Ascending aorta (tissue), 2 donors: ENCODE measurements around the gene PITHD1. TPM values are rescaled to one million over a fixed set of nuclear protein-coding genes. Genes with fewer than 3 reads are reported as not detected.

ENCODE experiments used
- DNase-seq, 2 donors: peaks; one replicate each; pipeline ENCODE4 v3.0.0-alpha.2; 2019; ENCODE audit warnings: low spot score in 2 of 2
- H3K27ac ChIP-seq, 2 donors: fragments of 200-600 bp; sonication (generic); one replicate each; pipeline ENCODE4 v1.5.1; 2016 to 2017; ENCODE audit warnings: mild to moderate bottlenecking in 1 of 2
- H3K27me3 ChIP-seq: fragments of 200-600 bp; sonication (generic); one replicate; pipeline ENCODE4 v1.5.1; 2017
- H3K36me3 ChIP-seq, 2 donors: fragments of 200-600 bp; sonication (generic); one replicate each; pipeline ENCODE4 v1.5.1; 2016
- H3K4me1 ChIP-seq, 2 donors: fragments of 200-600 bp; sonication (generic); one replicate each; pipeline ENCODE4 v1.5.1; 2016 to 2017; ENCODE audit warnings: mild to moderate bottlenecking in 1 of 2
- H3K4me3 ChIP-seq, 2 donors: fragments of 200-600 bp; sonication (generic); one replicate each; pipeline ENCODE4 v1.5.1; 2016 to 2017; ENCODE audit warnings: mild to moderate bottlenecking in 1 of 2
- H3K9me3 ChIP-seq, 2 donors: fragments of 200-600 bp; sonication (generic); one replicate each; pipeline ENCODE4 v1.5.1; 2016
- intact Hi-C: fragments of 100-400 bp; cut with DNase I; formaldehyde crosslinking; loops from one replicate; pipeline ENCODE4 v1.15.1; 2023
- total RNA-seq: library from RNA; depleted of rRNA; stranded (reverse); fragments of >200 nt; gene quantifications from one replicate; pipeline ENCODE4 v1.1.0, GENCODE V29; 2016
- TF ChIP-seq, protein P1 (sequence below), 3 experiments: fragments of 200-600 bp in 2 of 3; fragments of 450-650 bp in 1 of 3; sonication (generic) in 2 of 3; IDR thresholded peaks; one replicate each; pipeline ENCODE4 v1.5.1; 2016 to 2019; ENCODE audit warnings: antibody characterized with exemption in 3 of 3, mild to moderate bottlenecking in 1 of 3, moderate library complexity in 1 of 3

The PITHD1 gene
- total RNA-seq, 1 donor from 2014 or later, result 60.1 TPM

DNA sequence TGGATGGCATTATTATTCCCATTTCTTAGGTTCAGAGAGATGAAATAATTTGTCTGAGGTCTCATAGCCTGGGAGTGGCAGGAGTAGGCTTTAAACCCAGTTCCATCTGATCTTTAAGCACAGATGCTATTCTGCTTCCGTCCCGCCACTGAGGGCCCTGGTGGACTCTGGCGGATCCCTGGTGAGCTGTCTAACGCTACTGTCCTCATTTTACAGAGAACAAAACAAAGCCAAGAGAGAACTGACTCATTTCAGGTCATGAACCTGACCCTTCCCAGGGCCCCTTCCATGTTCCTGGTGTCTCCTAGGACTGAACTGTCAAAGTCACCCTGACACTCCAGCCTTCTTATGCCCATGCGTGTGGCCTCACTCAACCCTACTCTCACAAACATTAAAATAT, 25.5 kb downstream of the PITHD1 start:
- TF ChIP-seq, protein P1, sequence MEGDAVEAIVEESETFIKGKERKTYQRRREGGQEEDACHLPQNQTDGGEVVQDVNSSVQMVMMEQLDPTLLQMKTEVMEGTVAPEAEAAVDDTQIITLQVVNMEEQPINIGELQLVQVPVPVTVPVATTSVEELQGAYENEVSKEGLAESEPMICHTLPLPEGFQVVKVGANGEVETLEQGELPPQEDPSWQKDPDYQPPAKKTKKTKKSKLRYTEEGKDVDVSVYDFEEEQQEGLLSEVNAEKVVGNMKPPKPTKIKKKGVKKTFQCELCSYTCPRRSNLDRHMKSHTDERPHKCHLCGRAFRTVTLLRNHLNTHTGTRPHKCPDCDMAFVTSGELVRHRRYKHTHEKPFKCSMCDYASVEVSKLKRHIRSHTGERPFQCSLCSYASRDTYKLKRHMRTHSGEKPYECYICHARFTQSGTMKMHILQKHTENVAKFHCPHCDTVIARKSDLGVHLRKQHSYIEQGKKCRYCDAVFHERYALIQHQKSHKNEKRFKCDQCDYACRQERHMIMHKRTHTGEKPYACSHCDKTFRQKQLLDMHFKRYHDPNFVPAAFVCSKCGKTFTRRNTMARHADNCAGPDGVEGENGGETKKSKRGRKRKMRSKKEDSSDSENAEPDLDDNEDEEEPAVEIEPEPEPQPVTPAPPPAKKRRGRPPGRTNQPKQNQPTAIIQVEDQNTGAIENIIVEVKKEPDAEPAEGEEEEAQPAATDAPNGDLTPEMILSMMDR (IDR thresholded peaks at IDR 0.05), result no peak
- Histone ChIP-seq H3K36me3 (peaks cover 14 to 38% of the 10 kb centered on the region in 2 donors), H3K4me1 (peaks cover 9 to 14% of the 10 kb centered on the region in 2 donors), H3K4me3 (no peak overlapping the region), H3K27me3 (no peaks in the 10 kb centered on the region), H3K27ac (no peak overlapping the region), H3K9me3 (no peaks in the 10 kb centered on the region)
- DNase-seq, result no peak
- intact Hi-C loops, result loop anchor here (2.0 to 5.0 kb wide), 2 partner anchors 21 to 64 kb away; partner anchors contain the start of genes FUCA1 and HMGCL

DNA sequence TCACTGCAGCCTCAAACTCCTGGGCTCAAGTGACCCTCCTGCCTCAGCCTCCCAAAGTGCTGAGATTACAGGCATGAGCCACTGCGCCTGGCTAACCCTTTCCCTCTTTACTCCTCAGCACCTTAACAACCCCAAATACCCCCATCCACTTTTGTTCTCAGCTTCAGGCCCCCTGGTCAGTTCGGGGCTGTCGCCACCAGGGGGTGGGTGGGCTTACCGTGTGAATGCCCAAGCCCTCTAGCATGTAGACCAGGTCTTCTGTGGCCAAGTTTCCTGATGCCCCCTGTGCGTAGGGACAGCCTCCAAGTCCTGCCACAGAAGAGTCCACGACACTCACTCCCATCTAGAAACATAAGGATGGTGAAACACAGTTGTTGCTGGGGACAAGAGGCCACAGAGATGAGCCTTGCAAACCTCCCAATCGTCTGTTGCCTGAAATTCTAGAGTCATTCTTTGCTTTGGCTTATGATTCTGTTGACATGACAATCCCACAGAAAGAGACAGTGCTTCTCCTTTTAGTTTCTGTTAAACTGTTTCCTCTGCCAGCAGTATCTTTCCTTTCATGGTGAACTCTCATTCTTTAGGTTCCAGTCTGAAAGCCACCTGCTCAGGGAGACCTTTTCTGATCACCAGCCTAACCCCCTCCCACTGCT, 26.1 kb downstream of the PITHD1 start:
- Histone ChIP-seq H3K4me1 (peaks cover 9 to 12% of the 10 kb centered on the region in 2 donors), H3K36me3 (peaks cover 14 to 38% of the 10 kb centered on the region in 2 donors), H3K4me3 (no peak overlapping the region), H3K9me3 (no peaks in the 10 kb centered on the region), H3K27ac (no peak overlapping the region), H3K27me3 (no peaks in the 10 kb centered on the region)
- TF ChIP-seq, protein P1 (IDR thresholded peaks at IDR 0.05), result no peak
- no peak for DNase-seq
- intact Hi-C loops, result loop anchor here (5.0 kb wide), 1 partner anchor 63 kb away; the partner anchor contains the start of gene FUCA1

DNA sequence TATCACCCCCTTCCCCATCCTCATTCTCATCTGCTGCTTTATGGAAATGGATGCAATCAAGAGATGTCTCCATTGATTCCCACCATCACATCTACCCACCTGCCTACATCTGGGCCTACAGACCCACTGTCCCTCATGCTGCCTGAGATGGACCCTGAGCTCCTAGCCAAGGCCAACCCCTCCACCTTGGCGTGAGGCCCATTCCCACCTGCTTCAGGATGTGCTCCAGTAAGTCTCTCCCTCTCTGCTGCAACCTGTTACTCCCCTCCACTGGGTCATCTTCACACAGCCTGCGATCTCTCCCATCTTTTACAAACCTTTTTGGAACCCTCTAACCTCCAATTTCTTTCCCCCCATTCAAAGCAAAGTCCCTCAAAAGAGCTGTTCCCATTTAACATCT, 26.8 kb downstream of the PITHD1 start:
- Histone ChIP-seq H3K27ac (no peak overlapping the region), H3K36me3 (peaks cover 14 to 38% of the 10 kb centered on the region in 2 donors), H3K27me3 (no peaks in the 10 kb centered on the region), H3K4me3 (no peak overlapping the region), H3K4me1 (peaks cover 5% of the 10 kb centered on the region in 2 donors), H3K9me3 (no peaks in the 10 kb centered on the region)
- TF ChIP-seq, protein P1 (IDR thresholded peaks at IDR 0.05), result no peak
- intact Hi-C loops, result no loop called here
- no peak for DNase-seq

DNA sequence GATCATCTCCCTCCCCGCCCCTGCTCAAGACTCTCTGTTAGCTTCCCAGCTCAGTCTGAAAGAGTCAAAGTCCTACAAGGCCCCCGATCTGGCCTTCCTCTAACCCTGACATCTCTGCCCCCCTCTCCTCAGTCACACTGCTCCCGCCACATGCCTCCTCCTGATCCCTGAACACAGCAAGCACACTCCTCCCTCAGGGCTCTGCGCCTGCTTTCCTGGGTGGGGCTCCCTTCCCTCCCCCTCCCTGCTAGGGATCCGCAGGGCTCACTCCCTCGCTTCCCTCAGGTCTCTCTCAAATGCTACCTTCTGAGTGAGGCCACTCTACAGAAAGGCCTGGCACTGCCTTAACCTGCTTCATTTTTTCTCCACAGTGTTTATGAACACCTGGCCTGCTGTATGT, 28.1 kb downstream of the PITHD1 start:
- H3K27me3 ChIP-seq, result no peaks in the 10 kb centered on the region
- TF ChIP-seq, protein P1 (IDR thresholded peaks at IDR 0.05), result no peak
- H3K9me3 ChIP-seq, result no peaks in the 10 kb centered on the region
- DNase-seq, result no peak
- H3K4me1 ChIP-seq, result peaks cover 2 to 4% of the 10 kb centered on the region in 2 donors
- no peak overlapping the region for H3K27ac ChIP-seq
- intact Hi-C loops, result no loop called here
- H3K36me3 ChIP-seq, result peaks cover 14 to 43% of the 10 kb centered on the region in 2 donors
- no peak overlapping the region for H3K4me3 ChIP-seq

DNA sequence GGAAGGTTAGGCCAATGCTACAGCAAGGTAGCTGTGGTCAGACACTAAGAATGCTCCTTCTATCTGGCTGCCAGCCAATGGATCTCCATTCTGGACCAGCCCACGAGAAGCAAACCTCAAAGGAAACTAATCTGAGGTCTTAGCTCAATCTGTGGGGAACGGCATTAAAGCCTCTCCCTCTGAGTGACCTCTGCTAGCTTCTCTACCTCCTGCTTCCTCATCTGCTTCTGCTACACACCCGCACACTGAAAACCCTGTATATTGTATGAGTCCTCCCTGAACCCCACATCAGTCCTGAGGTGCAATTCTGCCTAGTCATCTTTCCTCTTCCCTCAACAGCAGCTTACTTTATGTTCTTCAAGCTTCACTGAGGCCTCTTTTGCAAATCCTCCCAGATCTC, 29.2 kb downstream of the PITHD1 start:
- Histone ChIP-seq H3K27ac (no peak overlapping the region), H3K4me1 (no peaks in the 10 kb centered on the region), H3K9me3 (no peaks in the 10 kb centered on the region), H3K27me3 (no peaks in the 10 kb centered on the region), H3K36me3 (peaks cover 15 to 55% of the 10 kb centered on the region in 2 donors), H3K4me3 (no peak overlapping the region)
- TF ChIP-seq, protein P1 (IDR thresholded peaks at IDR 0.05), result no peak
- intact Hi-C loops, result no loop called here
- DNase-seq, result no peak
